HepG2 (cell line): ENCODE measurements around the gene GSG1. TPM values are rescaled to one million over a fixed set of nuclear protein-coding genes. Genes with fewer than 3 reads are reported as not detected.
A peak's percentile ranks its signal among the peaks of the same experiment; 100 is the strongest.

ENCODE experiments used
- ATF1 ChIP-seq: IDR thresholded peaks from 2 replicates; pipeline ENCODE4 v1.6.1; 2016; ENCODE audit warnings: mild to moderate bottlenecking, control low read depth
- ATRX ChIP-seq: sonication (generic); formaldehyde crosslinking; IDR thresholded peaks from 2 replicates; pipeline ENCODE4 v1.4.0; 2020; ENCODE audit warnings: missing genetic modification reagents, borderline replicate concordance
- ETV5 ChIP-seq: IDR thresholded peaks from 2 replicates; pipeline ENCODE4 v1.6.1; 2018; ENCODE audit warnings: missing biosample characterization, missing genetic modification reagents, inconsistent platforms, borderline replicate concordance
- EZH2 ChIP-seq: conservative IDR thresholded peaks from 2 replicates; pipeline ENCODE4 v1.6.1; 2012; ENCODE audit warnings: mild to moderate bottlenecking, low read depth, low read length, moderate library complexity
- FOXP4 ChIP-seq: sonication (generic); formaldehyde crosslinking; IDR thresholded peaks from 2 replicates; pipeline ENCODE4 v1.4.0; 2020; ENCODE audit warnings: missing genetic modification reagents
- NFATC3 ChIP-seq: sonication (generic); formaldehyde crosslinking; IDR thresholded peaks from 2 replicates; pipeline ENCODE4 v1.5.1; 2020; ENCODE audit warnings: mild to moderate bottlenecking, missing genetic modification reagents
- NFIB ChIP-seq: sonication (generic); formaldehyde crosslinking; IDR thresholded peaks from 2 replicates; pipeline ENCODE4 v1.9.0; 2021; ENCODE audit warnings: missing genetic modification reagents, mild to moderate bottlenecking, borderline replicate concordance
- RFX5 ChIP-seq: IDR thresholded peaks from 2 replicates; pipeline ENCODE4 v1.6.1; 2011; ENCODE audit warnings: low read depth, low read length, improper control_type of control experiment
- SOX6 ChIP-seq, 2 experiments: fragments of 450-650 bp in 1 of 2; sonication (generic) in 1 of 2; formaldehyde crosslinking in 1 of 2; IDR thresholded peaks; 2 replicates each; pipeline versions ENCODE4 v1.4.0 to v1.6.1; 2017 to 2020; ENCODE audit warnings: antibody characterized with exemption in 1 of 2, mild to moderate bottlenecking in 1 of 2, missing genetic modification reagents in 1 of 2
- TFDP2 ChIP-seq: sonication (generic); formaldehyde crosslinking; IDR thresholded peaks from 2 replicates; pipeline ENCODE4 v1.4.0; 2020; ENCODE audit warnings: missing genetic modification reagents
- TRIM22 ChIP-seq: fragments of 450-650 bp; IDR thresholded peaks from 2 replicates; pipeline ENCODE4 v1.6.1; 2017
- ZFP41 ChIP-seq: sonication (generic); formaldehyde crosslinking; IDR thresholded peaks from 2 replicates; pipeline ENCODE4 v1.4.0; 2020; ENCODE audit warnings: mild to moderate bottlenecking, missing genetic modification reagents, borderline replicate concordance
- ZNF280B ChIP-seq: sonication (generic); formaldehyde crosslinking; IDR thresholded peaks from 2 replicates; pipeline ENCODE4 v1.5.0; 2020; ENCODE audit warnings: missing genetic modification reagents, mild to moderate bottlenecking, borderline replicate concordance
- ZNF615 ChIP-seq: sonication (generic); formaldehyde crosslinking; IDR thresholded peaks from 2 replicates; pipeline ENCODE4 v1.5.0; 2020; ENCODE audit warnings: mild to moderate bottlenecking, missing genetic modification reagents, borderline replicate concordance
- polyA plus RNA-seq, 8 experiments: library from polyadenylated mRNA; depleted of rRNA in 3 of 8; stranded (reverse) in 7 of 8; unstranded in 1 of 8; fragments of >200 nt; fragmentation: Illumina TruSeq in 4 of 8; extraction: Trizol in 4 of 8; gene quantifications; 2 replicates each; pipeline versions ENCODE4 v1.2.1 to v1.2.3, GENCODE V29; 2011 to 2016; ENCODE audit warnings: low read depth in 4 of 8, missing spikeins in 1 of 8, mixed read lengths in 1 of 8; ENCODE audit not compliant: insufficient read depth in 1 of 8
- total RNA-seq, 5 experiments: library from RNA; depleted of rRNA; stranded (reverse); fragments of >200 nt; fragmentation: Illumina TruSeq; extraction: Trizol; gene quantifications; 2 replicates each; pipeline ENCODE4 v1.2.3, GENCODE V29; 2016; ENCODE audit warnings: low read depth in 1 of 5
- TF ChIP-seq, protein P1 (sequence below): sonication (generic); formaldehyde crosslinking; conservative IDR thresholded peaks from 2 replicates; pipeline ENCODE4 v1.8.0; 2022; ENCODE audit warnings: low read depth, missing genetic modification reagents
- TF ChIP-seq, protein P2 (sequence below): IDR thresholded peaks from 2 replicates; pipeline ENCODE4 v1.6.1; 2016; ENCODE audit warnings: control low read depth

The GSG1 gene
- total and polyA plus RNA-seq, 2 of the 13 experiments (the other 11 are each of a cell fraction or from before 2014, with no cell fraction given), result not detected

- TF ChIP-seq ZNF615 (CRISPR knock-in tag) (no peak), RFX5 (no peak), NFATC3 (no peak), FOXP4 (CRISPR knock-in tag) (no peak), ETV5 (CRISPR knock-in tag) (no peak), EZH2 (no peak), TRIM22 (no peak), ZFP41 (CRISPR knock-in tag) (no peak), ZNF280B (CRISPR knock-in tag) (peak; percentile 48; the same call in 1 of the 2 replicates), NFIB (CRISPR knock-in tag) (no peak), SOX6 (IDR thresholded peaks at IDR 0.05) (no peak), SOX6 (CRISPR knock-in tag; IDR thresholded peaks at IDR 0.05) (0 out of 2 replicates have a peak, but pooled peaks have one; percentile 17), ATRX (CRISPR knock-in tag) (no peak), TFDP2 (no peak), ATF1 (CRISPR knock-in tag) (no peak)
- TF ChIP-seq, protein P1, sequence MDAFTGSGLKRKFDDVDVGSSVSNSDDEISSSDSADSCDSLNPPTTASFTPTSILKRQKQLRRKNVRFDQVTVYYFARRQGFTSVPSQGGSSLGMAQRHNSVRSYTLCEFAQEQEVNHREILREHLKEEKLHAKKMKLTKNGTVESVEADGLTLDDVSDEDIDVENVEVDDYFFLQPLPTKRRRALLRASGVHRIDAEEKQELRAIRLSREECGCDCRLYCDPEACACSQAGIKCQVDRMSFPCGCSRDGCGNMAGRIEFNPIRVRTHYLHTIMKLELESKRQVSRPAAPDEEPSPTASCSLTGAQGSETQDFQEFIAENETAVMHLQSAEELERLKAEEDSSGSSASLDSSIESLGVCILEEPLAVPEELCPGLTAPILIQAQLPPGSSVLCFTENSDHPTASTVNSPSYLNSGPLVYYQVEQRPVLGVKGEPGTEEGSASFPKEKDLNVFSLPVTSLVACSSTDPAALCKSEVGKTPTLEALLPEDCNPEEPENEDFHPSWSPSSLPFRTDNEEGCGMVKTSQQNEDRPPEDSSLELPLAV (CRISPR knock-in tag), result no peak
- TF ChIP-seq, protein P2, sequence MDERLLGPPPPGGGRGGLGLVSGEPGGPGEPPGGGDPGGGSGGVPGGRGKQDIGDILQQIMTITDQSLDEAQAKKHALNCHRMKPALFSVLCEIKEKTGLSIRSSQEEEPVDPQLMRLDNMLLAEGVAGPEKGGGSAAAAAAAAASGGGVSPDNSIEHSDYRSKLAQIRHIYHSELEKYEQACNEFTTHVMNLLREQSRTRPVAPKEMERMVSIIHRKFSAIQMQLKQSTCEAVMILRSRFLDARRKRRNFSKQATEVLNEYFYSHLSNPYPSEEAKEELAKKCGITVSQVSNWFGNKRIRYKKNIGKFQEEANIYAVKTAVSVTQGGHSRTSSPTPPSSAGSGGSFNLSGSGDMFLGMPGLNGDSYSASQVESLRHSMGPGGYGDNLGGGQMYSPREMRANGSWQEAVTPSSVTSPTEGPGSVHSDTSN (CRISPR knock-in tag), result no peak
These were observed 2.3 kb downstream of the GSG1 start (continued) for GRCh38 chr12:13100882-13101769.
